H9 (cell line): ENCODE results near the gene GRIN3B. TPM values are rescaled to one million over a fixed set of nuclear protein-coding genes. Genes with fewer than 3 reads are reported as not detected.

Source experiments
- DNase-seq: peaks from one replicate; pipeline ENCODE4 v3.0.0-alpha.2; 2017
- H2AFZ ChIP-seq: one replicate; pipeline ENCODE4 v1.6.1; 2013; ENCODE audit warnings: mild to moderate bottlenecking, low read length, control low read depth, moderate library complexity
- H2AK5ac ChIP-seq: 2 replicates; pipeline ENCODE4 v1.6.1; 2013; ENCODE audit warnings: low read length, control low read depth, mixed read lengths; ENCODE audit not compliant: insufficient read length
- H2BK120ac ChIP-seq: one replicate; pipeline ENCODE4 v1.6.1; 2013; ENCODE audit warnings: low read depth, mild to moderate bottlenecking, low read length, control low read depth, inconsistent platforms; ENCODE audit not compliant: poor library complexity, severe bottlenecking
- H2BK12ac ChIP-seq: 2 replicates; pipeline ENCODE4 v1.6.1; 2013; ENCODE audit warnings: low read length, control low read depth, mixed read lengths, low read depth; ENCODE audit not compliant: insufficient read length
- H2BK15ac ChIP-seq: 2 replicates; pipeline ENCODE4 v1.6.1; 2013; ENCODE audit warnings: low read depth, low read length, control low read depth
- H2BK20ac ChIP-seq: one replicate; pipeline ENCODE4 v1.6.1; 2013; ENCODE audit warnings: low read depth, mild to moderate bottlenecking, low read length, control low read depth, inconsistent platforms; ENCODE audit not compliant: poor library complexity, severe bottlenecking
- H2BK5ac ChIP-seq: 2 replicates; pipeline ENCODE4 v1.6.1; 2013; ENCODE audit warnings: low read length, control low read depth, mixed read lengths; ENCODE audit not compliant: insufficient read length
- H3K14ac ChIP-seq: 2 replicates; pipeline ENCODE4 v1.6.1; 2013; ENCODE audit warnings: low read length, control low read depth; ENCODE audit not compliant: insufficient read depth
- H3K18ac ChIP-seq: 2 replicates; pipeline ENCODE4 v1.6.1; 2013; ENCODE audit warnings: low read depth, mild to moderate bottlenecking, mixed read lengths, low read length, control low read depth; ENCODE audit not compliant: insufficient read length
- H3K23ac ChIP-seq: 2 replicates; pipeline ENCODE4 v1.6.1; 2013; ENCODE audit warnings: low read length, control low read depth, mixed read lengths, low read depth; ENCODE audit not compliant: insufficient read length
- H3K23me2 ChIP-seq: 2 replicates; pipeline ENCODE4 v1.6.1; 2013; ENCODE audit warnings: low read depth, mild to moderate bottlenecking, mixed read lengths, low read length, control low read depth; ENCODE audit not compliant: insufficient read length, poor library complexity, severe bottlenecking
- H3K27ac ChIP-seq: 2 replicates; pipeline ENCODE4 v1.5.1; 2013; ENCODE audit warnings: low read length, control low read depth, mixed read lengths, low read depth; ENCODE audit not compliant: insufficient read length
- H3K27me3 ChIP-seq: 2 replicates; pipeline ENCODE4 v1.6.1; 2013; ENCODE audit warnings: low read length, control low read depth, inconsistent platforms; ENCODE audit not compliant: insufficient read depth
- H3K4ac ChIP-seq: 2 replicates; pipeline ENCODE4 v1.6.1; 2013; ENCODE audit warnings: low read depth, mild to moderate bottlenecking, control low read depth, inconsistent platforms, low read length, moderate library complexity
- H3K4me1 ChIP-seq: 2 replicates; pipeline ENCODE4 v1.6.1; 2013; ENCODE audit warnings: low read length, control low read depth, inconsistent platforms; ENCODE audit not compliant: insufficient read depth
- H3K4me2 ChIP-seq: 2 replicates; pipeline ENCODE4 v1.6.1; 2013; ENCODE audit warnings: low read length, control low read depth, mixed read lengths; ENCODE audit not compliant: insufficient read length, insufficient read depth
- H3K56ac ChIP-seq: 2 replicates; pipeline ENCODE4 v1.6.1; 2013; ENCODE audit warnings: low read depth, mild to moderate bottlenecking, mixed read lengths, low read length, control low read depth; ENCODE audit not compliant: insufficient read length
- H3K79me1 ChIP-seq: 2 replicates; pipeline ENCODE4 v1.6.1; 2013; ENCODE audit warnings: low read depth, mild to moderate bottlenecking, moderate library complexity, low read length, control low read depth, inconsistent platforms; ENCODE audit not compliant: insufficient read depth, poor library complexity, severe bottlenecking
- H3K79me2 ChIP-seq: 2 replicates; pipeline ENCODE4 v1.6.1; 2013; ENCODE audit warnings: low read length, control low read depth, inconsistent platforms; ENCODE audit not compliant: insufficient read depth
- H3K9ac ChIP-seq: 2 replicates; pipeline ENCODE4 v1.6.1; 2013; ENCODE audit warnings: low read length, control low read depth, mixed read lengths; ENCODE audit not compliant: insufficient read length; ENCODE audit errors: extremely low read depth
- H3K9me3 ChIP-seq: one replicate; pipeline ENCODE4 v1.6.1; 2013; ENCODE audit warnings: low read depth, low read length, inconsistent platforms; ENCODE audit not compliant: control insufficient read depth
- H3T11ph ChIP-seq: one replicate; pipeline ENCODE4 v1.6.1; 2013; ENCODE audit warnings: mild to moderate bottlenecking, low read length, control low read depth, inconsistent platforms
- H4K20me1 ChIP-seq: one replicate; pipeline ENCODE4 v1.6.1; 2013; ENCODE audit not compliant: control insufficient read depth, insufficient read length, insufficient read depth
- H4K5ac ChIP-seq: 2 replicates; pipeline ENCODE4 v1.6.1; 2013; ENCODE audit warnings: low read depth, mild to moderate bottlenecking, mixed read lengths, low read length, control low read depth; ENCODE audit not compliant: insufficient read length
- H4K8ac ChIP-seq: replicated peaks from 2 replicates; pipeline ENCODE4 v1.6.1; 2013; ENCODE audit warnings: low read length, control low read depth, mixed read lengths, low read depth; ENCODE audit not compliant: insufficient read length
- H4K91ac ChIP-seq: 2 replicates; pipeline ENCODE4 v1.6.1; 2013; ENCODE audit warnings: low read depth, mild to moderate bottlenecking, moderate library complexity, mixed read lengths, low read length, control low read depth; ENCODE audit not compliant: insufficient read length
- H3K27ac Mint-ChIP-seq, 3 experiments: 2 replicates in 2 of 3; 3 replicates in 1 of 3; pipeline ENCODE4 v1.8.0; 2020 to 2021; ENCODE audit warnings: mixed read lengths in 3 of 3, mild to moderate bottlenecking in 1 of 3, moderate library complexity in 1 of 3
- H3K27me3 Mint-ChIP-seq: 2 replicates; pipeline ENCODE4 v1.8.0; 2021; ENCODE audit warnings: low read depth, mild to moderate bottlenecking, moderate library complexity, mixed read lengths
- H3K36me3 Mint-ChIP-seq, 3 experiments: 2 replicates in 2 of 3; 3 replicates in 1 of 3; pipeline ENCODE4 v1.8.0; 2020 to 2021; ENCODE audit warnings: low read depth in 3 of 3, mixed read lengths in 3 of 3; ENCODE audit not compliant: insufficient read depth in 1 of 3
- H3K4me1 Mint-ChIP-seq, 2 experiments: 2 replicates each; pipeline ENCODE4 v1.8.0; 2020; ENCODE audit warnings: mixed read lengths in 2 of 2
- H3K4me3 Mint-ChIP-seq, 2 experiments: 2 replicates in 1 of 2; 3 replicates in 1 of 2; pipeline ENCODE4 v1.8.0; 2020 to 2021; ENCODE audit warnings: mild to moderate bottlenecking in 2 of 2, mixed read lengths in 2 of 2, moderate library complexity in 1 of 2
- H3K9me3 Mint-ChIP-seq, 2 experiments: 2 replicates in 1 of 2; 3 replicates in 1 of 2; pipeline ENCODE4 v1.8.0; 2020; ENCODE audit warnings: mild to moderate bottlenecking in 2 of 2, mixed read lengths in 2 of 2, moderate library complexity in 1 of 2
- WGBS: extraction: QIAGEN DNeasy Blood & Tissue Kit; methylation state at CpG from one replicate; pipeline ENCODE4 v1.1.7; 2013; ENCODE audit warnings: missing lambda C conversion rate, low lambda C conversion rate, mixed read lengths; ENCODE audit not compliant: insufficient read length; ENCODE audit errors: extremely low coverage; 5-methylcytosine and 5-hydroxymethylcytosine counted together
- total RNA-seq: library from RNA; stranded (reverse); gene quantifications from 2 replicates; pipeline ENCODE4 v1.2.1, GENCODE V29; 2021
- TF ChIP-seq, protein P1 (sequence below): fragments of 200-600 bp; sonication (generic); conservative IDR thresholded peaks from 3 replicates; pipeline ENCODE4 v1.8.0; 2021; ENCODE audit warnings: antibody characterized with exemption, mild to moderate bottlenecking

GRIN3B gene
- total RNA-seq, 1 experiment from 2014 or later: 1.0 TPM

DNA sequence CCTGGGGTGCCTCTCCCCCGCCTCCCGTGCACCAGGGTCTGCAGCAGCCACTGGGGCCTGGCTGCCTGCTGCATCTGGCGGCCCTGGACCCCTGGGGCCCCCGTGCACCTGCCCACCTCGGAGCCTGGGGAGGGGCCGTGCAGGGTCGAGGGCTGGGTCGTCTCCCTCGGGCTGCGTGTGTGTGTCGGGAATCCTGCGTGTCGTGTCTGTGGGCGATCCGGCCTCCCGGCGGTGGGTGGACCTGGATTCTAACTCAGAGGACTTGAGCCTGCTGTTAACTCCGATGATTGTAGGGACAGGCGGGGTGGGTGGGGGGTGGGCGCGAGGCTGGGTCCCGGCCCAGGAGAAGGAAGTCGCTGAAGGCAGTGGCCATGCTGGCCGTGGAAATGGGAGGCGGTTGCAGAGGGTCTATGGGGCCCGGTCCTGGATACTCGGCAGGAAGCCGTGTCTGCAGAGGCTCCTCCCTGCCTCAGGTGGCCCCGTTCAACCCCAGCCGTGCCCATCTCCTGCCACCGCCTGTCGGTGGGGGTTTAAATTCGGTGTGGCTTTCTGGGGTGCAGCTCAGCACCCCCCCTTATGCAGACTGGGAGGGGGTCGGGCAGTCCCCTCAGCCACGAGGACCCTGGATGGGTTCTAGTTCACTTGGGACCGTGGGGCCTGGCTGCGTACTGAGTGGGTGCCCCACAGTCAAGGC is 25.5 kb upstream of the GRIN3B start:
- H3K79me1 ChIP-seq: no peaks in the 10 kb centered on the region
- no CpG with 5 or more reads among the region's 37 CpGs for WGBS
- TF ChIP-seq, protein P1, sequence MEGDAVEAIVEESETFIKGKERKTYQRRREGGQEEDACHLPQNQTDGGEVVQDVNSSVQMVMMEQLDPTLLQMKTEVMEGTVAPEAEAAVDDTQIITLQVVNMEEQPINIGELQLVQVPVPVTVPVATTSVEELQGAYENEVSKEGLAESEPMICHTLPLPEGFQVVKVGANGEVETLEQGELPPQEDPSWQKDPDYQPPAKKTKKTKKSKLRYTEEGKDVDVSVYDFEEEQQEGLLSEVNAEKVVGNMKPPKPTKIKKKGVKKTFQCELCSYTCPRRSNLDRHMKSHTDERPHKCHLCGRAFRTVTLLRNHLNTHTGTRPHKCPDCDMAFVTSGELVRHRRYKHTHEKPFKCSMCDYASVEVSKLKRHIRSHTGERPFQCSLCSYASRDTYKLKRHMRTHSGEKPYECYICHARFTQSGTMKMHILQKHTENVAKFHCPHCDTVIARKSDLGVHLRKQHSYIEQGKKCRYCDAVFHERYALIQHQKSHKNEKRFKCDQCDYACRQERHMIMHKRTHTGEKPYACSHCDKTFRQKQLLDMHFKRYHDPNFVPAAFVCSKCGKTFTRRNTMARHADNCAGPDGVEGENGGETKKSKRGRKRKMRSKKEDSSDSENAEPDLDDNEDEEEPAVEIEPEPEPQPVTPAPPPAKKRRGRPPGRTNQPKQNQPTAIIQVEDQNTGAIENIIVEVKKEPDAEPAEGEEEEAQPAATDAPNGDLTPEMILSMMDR: no peak
- Mint-ChIP-seq H3K4me3 (no peak overlapping the region), H3K4me1 (peaks cover 0 to 17% of the 10 kb centered on the region in 2 experiments; a peak in 2 of 4 replicates), H3K9me3 (peaks cover 6 to 10% of the 10 kb centered on the region in 2 experiments), H3K27me3 (no peaks in the 10 kb centered on the region), H3K27ac (no peak overlapping the region), H3K36me3 (peaks cover 19 to 25% (median 24%) of the 10 kb centered on the region in 3 experiments)
- no peak overlapping the region for H2BK5ac ChIP-seq
- H4K5ac ChIP-seq: no peak overlapping the region
- no peaks in the 10 kb centered on the region for H3K79me2 ChIP-seq
- no peaks in the 10 kb centered on the region for H3K4me1 ChIP-seq
- no peak overlapping the region for H3K4ac ChIP-seq
- no peak overlapping the region for H2AK5ac ChIP-seq
- no peak overlapping the region for H3K56ac ChIP-seq
- H3K23me2 ChIP-seq: no peaks in the 10 kb centered on the region
- H2BK20ac ChIP-seq: no peak overlapping the region
- H3K4me2 ChIP-seq: no peak overlapping the region
- H2BK120ac ChIP-seq: no peak overlapping the region
- H2AFZ ChIP-seq: no peak overlapping the region
- no peak overlapping the region for H3K27ac ChIP-seq
- no peak overlapping the region for H3K18ac ChIP-seq
- no peak overlapping the region for H3K14ac ChIP-seq
- no peak overlapping the region for H2BK12ac ChIP-seq
- no peak overlapping the region for H4K91ac ChIP-seq
- no peak overlapping the region for H3K23ac ChIP-seq
- no peak overlapping the region for H2BK15ac ChIP-seq
- no peak overlapping the region for H3T11ph ChIP-seq
- no peak overlapping the region for H3K9ac ChIP-seq
- no peak for DNase-seq
- peaks cover 7% of the 10 kb centered on the region for H3K9me3 ChIP-seq
- H3K27me3 ChIP-seq: no peaks in the 10 kb centered on the region
- H4K20me1 ChIP-seq: peaks cover 2% of the 10 kb centered on the region
- H4K8ac ChIP-seq: no peak overlapping the region
